Astrocyte of the cerebellum (primary cell): ENCODE data around the gene SEZ6.

Source experiments
- DNase-seq: peaks from one replicate; pipeline ENCODE4 v3.0.0-alpha.2; 2011; ENCODE audit warnings: low read depth
- H3K4me3 ChIP-seq: 2 replicates; pipeline ENCODE4 v1.5.1; 2011; ENCODE audit warnings: mild to moderate bottlenecking, low read depth, low read length, moderate library complexity
- CTCF ChIP-seq: IDR thresholded peaks from 2 replicates; pipeline ENCODE4 v1.5.1; 2012; ENCODE audit warnings: low read length, low read depth, moderate library complexity, mild to moderate bottlenecking; ENCODE audit errors: missing control alignments
- in situ Hi-C: cut with HindIII; loops from 2 replicates; pipeline ENCODE4 v1.10.0; 2017; ENCODE audit warnings: low sequenced_read_pairs

Gene SEZ6

GRCh38 chr17:29042026-29042678, 36.3 kb upstream of the SEZ6 start:
- no peak overlapping the region for H3K4me3 ChIP-seq
- no peak for DNase-seq
- in situ Hi-C loops: loop anchor here (5.0 kb wide), 1 partner anchor 40 kb away; no protein-coding TSS in a partner anchor
- no peak for TF ChIP-seq CTCF

GRCh38 chr17:29041571-29041970, 35.7 kb upstream of the SEZ6 start:
- TF ChIP-seq CTCF: no peak
- H3K4me3 ChIP-seq: no peak overlapping the region
- DNase-seq: no peak
- in situ Hi-C loops: loop anchor here (5.0 kb wide), 1 partner anchor 41 kb away; no protein-coding TSS in a partner anchor

- TF ChIP-seq CTCF: no peak
- DNase-seq: no peak
- H3K4me3 ChIP-seq: no peak overlapping the region
- in situ Hi-C loops: loop anchor here (5.0 kb wide), 1 partner anchor 41 kb away; no protein-coding TSS in a partner anchor
Observed at GRCh38 chr17:29041091-29041490, 35.3 kb upstream of the SEZ6 start.

GRCh38 chr17:29039764-29040598, 34.1 kb upstream of the SEZ6 start:
- in situ Hi-C loops: loop anchor here (5.0 kb wide), 1 partner anchor 42 kb away; no protein-coding TSS in a partner anchor
- H3K4me3 ChIP-seq: no peak overlapping the region
- DNase-seq: peak; percentile 93
- no peak for TF ChIP-seq CTCF

- no peak for DNase-seq
- no peak overlapping the region for H3K4me3 ChIP-seq
- in situ Hi-C loops: no loop called here
- no peak for TF ChIP-seq CTCF
Observed at GRCh38 chr17:29038085-29038795, 32.4 kb upstream of the SEZ6 start.

- TF ChIP-seq CTCF: no peak
- in situ Hi-C loops: no loop called here
- DNase-seq: no peak
- no peak overlapping the region for H3K4me3 ChIP-seq
Observed at GRCh38 chr17:29037739-29038084, 31.9 kb upstream of the SEZ6 start.
